C4-2B (cell line): Measurements from ENCODE around the gene FOXO4.

Source experiments
- ZFX ChIP-seq: fragments of 450-650 bp; IDR thresholded peaks from 2 replicates; pipeline ENCODE4 v1.6.1; 2017
- TF ChIP-seq, protein P1 (sequence below): fragments of 450-650 bp; conservative IDR thresholded peaks from 2 replicates; pipeline ENCODE4 v1.5.1; 2017; ENCODE audit warnings: mild to moderate bottlenecking

DNA sequence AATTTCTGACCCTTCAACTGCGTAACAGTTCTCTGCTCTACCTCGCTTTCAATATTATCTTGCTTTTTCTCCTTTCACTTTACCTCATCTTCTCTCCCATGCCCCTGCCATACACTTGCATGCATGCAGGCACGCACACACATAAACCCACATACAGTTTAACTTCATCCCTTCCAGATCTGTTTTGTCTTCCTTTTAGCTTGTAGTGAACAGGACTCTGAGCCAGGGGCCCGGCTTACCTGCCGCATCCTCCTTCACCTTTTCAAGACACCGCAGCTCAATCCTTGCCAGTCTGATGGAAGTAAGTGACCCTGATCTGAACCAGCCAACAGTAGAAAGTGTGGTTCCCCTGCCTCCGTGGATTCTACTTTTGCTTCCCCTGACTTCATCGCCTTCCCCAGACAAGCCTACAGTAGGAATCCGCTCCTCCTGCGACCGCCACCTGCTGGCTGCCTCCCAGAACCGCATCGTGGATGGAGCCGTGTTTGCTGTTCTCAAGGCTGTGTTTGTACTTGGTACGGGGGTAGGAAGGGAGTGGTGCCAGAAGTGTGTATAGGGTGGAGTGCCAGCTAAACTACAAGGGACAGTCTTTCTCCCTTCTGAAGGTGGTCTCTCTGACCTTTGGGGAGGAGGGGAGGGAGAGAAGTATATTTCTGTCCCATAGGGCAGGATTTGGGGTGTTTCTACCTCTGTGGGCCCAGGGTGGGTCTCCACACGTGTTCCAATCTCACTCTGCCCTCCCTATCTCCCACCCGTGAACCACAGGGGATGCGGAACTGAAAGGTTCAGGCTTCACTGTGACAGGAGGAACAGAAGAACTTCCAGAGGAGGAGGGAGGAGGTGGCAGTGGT, 33.5 kb downstream of the FOXO4 start:
- TF ChIP-seq, protein P1, sequence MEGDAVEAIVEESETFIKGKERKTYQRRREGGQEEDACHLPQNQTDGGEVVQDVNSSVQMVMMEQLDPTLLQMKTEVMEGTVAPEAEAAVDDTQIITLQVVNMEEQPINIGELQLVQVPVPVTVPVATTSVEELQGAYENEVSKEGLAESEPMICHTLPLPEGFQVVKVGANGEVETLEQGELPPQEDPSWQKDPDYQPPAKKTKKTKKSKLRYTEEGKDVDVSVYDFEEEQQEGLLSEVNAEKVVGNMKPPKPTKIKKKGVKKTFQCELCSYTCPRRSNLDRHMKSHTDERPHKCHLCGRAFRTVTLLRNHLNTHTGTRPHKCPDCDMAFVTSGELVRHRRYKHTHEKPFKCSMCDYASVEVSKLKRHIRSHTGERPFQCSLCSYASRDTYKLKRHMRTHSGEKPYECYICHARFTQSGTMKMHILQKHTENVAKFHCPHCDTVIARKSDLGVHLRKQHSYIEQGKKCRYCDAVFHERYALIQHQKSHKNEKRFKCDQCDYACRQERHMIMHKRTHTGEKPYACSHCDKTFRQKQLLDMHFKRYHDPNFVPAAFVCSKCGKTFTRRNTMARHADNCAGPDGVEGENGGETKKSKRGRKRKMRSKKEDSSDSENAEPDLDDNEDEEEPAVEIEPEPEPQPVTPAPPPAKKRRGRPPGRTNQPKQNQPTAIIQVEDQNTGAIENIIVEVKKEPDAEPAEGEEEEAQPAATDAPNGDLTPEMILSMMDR, result peak; percentile 82
- TF ChIP-seq ZFX, result no peak
